ENCODE results near the gene CCDC122.

CCDC122 gene

DNA sequence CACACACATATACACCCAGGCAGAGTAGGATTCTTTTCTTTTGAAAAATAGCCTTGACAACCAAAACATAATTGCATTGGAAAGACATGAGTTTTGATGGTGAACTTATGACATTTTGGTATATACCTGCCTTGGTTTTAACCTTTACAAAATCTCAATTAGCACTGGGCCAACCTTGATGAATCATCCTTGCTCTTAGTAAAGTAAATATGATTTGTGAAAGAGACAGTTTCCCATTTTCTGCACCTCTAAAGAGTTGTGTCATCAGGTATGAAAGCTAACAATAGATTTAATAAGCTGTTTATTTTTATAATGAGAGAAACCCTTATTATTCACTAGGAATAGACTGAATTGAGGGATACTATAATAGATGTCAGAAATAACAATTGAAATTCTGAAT is 77.0 kb downstream of the CCDC122 start:
- DNase-seq (ENCODE audit: low spot score) = no peak

DNA sequence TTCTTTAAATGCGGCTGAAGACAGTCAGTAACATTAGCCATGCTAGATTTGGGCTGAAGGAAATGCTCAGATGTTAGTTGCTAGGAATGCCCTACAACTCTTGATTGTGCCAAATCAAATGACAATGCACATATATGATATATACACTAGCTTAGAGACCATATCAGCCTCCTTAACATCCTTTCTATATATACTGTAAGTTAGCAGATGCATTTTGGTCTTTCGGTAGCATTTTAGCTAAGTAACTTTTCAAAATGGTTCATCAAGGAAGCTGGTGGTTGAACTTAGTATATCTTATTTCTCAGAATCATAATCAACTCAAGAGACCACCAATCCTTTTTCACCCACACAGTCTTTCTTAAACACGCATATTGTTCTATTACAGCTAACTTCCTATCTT is 78.7 kb downstream of the CCDC122 start:
- DNase-seq (ENCODE audit: low spot score) = no peak

DNA sequence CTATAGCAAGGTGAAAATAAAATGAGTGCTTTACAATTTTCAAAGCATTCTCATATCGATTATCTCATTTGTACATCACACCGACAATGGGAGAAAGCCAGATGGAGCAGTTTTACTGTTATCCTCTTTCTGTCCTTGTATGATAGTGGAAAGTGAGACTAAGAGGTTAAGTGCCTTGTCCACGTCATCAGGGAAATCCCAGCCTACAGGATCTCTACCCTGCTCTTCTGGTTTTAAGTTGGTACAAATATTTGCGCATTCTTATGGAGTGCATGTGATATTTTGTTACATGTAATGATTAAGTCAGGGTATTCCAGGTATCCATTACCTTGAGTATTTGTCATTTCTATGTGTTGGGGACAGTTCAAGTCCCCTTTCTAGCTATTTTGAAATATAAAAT is 80.3 kb downstream of the CCDC122 start:
- no peak for DNase-seq (ENCODE audit: low spot score)

DNA sequence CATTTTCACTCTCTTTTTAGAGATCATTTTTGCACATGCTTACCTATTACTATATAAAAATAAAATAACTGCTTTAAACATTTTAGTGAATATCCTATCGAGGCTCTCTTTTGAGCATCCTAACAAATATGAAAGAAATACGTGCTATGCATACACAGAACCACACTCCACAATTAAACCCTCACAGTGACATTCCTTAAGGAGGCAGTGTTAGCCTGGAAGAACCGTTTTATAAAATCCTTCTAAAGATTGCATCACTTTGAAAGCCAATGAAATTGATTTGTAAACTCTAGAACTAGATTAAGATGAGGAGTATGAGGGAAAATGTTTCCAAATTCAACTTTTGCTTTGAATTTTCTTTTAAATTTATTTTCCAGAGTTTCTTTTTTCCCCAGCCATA is 81.7 kb downstream of the CCDC122 start:
- no peak for DNase-seq (ENCODE audit: low spot score)

DNA sequence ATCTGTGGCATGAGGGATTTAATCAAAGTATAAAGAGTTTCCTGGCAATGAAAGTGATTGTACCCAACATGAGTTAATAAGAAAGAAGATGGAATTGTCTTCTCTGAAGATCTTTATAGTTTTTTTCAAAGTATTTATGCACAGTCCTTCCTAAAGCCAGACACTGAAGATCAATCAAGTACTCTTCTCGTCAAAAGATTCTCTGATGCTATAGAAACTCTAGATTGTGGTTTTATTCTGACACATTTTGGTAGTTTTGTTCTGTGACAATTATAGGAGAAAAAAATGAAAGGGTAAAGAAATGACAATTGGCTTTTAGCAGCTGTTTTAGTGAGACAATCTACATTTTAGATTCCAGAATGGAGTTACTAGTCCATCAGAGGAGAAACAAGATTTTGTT is 82.4 kb downstream of the CCDC122 start:
- DNase-seq (ENCODE audit: low spot score) = no peak

DNA sequence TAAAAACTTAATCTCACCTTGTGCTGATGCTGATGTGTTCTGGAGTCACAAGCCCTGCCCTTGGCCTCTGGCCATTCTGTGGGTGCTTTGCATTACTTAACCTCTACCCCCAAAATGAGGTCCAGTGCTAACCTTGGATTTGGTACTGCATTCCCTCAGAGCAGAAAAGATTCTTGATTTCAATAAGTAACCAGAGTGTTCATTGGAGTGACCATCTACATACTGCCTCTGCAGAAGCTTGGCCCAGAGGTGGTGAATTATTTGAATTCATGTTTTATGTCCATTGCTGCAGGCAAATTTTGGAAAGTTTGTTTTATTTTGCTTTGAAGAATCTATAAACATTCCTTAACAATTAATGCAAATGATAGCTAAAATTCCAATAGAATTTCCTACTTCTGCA is 85.1 kb downstream of the CCDC122 start:
- DNase-seq (ENCODE audit: low spot score) = no peak

DNA sequence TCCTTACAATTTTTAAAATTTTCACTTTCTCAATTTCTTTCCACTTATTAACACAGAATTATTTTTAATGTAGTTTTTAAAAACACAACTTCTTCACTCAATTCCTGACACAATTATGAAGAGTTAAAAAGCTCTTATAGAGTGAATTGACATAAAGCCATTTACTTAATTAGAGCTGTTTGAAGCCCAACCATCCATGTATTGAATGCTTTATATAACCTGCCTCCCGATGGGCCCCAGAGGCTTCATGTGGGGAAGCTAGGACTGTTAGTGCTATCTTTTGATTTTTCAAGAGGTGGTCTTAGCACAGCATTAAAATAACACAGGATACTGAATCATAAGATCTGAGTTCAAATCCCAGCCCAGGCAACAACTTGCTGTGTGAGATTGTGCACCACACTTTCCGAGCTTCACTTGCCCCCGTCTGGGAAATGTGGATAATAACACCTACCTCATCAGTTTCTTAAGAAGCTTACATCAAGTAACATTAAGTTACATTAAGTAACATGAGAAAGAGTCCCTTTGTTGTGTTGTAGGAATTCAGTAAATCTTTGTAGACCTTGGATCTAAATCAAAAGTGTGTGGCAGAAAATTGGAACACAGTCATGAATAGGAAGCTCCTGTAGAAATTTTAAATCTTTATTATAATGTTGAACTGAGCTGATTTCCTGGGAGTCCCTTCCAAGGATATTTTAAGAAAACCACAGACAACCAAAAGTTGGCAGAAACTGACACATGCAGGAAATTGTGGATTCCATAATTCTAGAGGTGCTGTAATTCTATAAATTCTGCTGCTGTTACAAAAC is 87.3 kb downstream of the CCDC122 start:
- no peak for DNase-seq (ENCODE audit: low spot score)

DNA sequence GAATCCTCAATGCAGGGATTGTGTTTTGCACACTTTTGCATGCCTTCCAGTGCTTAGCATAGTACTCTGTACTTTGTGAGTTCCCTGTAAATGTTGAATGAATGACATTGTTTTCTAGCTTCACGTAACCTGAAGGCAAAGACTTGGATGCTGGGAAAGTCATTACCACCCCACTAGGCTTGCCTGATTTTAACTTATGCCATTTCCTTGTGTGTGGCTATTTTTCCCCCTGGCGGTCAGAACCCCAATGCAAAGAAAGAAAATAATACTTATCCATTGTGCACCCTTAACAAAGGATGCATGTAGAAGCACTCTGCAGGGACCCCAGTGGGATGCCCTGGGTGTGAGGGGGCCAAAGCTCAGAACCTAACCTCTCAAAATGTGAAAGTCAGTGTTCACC is 91.5 kb downstream of the CCDC122 start:
- no peak for DNase-seq (ENCODE audit: low spot score)

DNA sequence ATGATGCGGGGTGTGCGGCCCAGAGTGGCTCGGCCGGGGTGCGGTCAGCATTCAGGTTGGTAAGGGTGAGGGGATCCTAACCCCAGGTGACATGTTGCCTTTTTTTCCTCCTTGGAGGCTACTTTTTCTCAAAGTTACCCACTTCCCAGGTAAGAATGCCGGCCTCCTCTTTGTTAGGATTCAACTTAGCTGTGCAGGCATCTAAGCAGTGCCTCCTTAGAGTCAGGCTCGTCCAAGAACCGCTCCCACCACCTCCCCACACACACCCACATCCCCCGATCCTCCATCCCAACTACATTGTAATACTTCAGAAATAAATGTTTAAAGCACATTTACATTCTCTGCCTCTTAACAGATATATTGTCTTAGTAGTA is 92.0 kb downstream of the CCDC122 start:
- DNase-seq (ENCODE audit: low spot score) = no peak

DNA sequence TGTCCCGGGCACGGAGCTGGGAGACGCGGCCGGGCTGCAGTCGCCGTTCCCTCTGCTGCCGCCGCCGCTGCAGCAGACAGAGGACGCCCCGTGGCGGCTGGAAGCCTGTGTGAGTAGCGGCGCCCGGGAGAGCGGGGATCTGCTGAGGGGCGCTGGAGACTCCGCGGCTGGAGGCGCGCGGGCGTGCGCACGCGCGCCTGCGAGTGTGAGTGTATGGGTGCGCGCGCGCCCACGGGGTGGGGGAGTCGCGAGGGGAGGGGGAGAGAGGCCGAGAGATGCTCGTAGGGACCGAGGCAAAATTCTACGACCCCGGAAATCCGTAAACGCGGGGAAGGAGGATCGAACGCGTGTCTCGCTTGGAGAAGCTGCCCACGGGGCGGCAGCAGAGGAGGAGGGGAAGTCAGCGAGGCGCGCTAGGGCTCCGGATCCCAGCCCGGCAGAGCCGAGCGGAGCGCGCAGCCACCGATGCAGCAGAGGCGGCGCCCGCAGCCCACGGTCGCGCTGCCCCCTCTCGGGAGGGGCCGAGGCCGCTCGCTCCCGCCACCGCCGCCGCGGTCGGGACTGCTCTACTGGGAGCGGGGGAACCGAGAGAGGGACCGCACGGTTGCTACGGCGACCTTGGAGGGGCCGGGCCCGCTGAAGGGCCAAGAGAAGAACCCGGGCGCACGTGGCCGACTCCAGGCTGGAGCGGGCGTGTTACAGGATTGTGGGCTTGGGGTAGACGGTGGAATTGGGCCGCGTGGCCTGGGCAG is 92.6 kb downstream of the CCDC122 start, which contains the start of gene ENOX1:
Gene ENOX1, minus strand, starts transcription at position 207 of the 752 bp plus-strand sequence.
- peak; percentile 79 for DNase-seq (ENCODE audit: low spot score)

DNA sequence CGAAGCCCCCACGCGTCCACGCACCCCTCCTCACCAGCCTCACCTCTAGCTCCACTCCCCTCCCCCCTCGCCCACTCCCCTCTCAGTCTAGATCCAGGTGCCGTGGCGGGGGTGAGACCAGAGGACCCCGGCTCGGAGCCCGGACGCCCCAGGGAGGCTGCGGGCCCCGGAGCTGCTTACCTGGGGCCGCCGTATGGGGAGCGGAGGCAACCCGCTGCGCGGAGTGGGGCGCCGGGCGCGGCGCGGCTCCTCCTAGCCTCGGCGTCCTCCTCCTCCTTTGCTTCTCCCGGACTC is 93.1 kb downstream of the CCDC122 start:
- DNase-seq (ENCODE audit: low spot score) = no peak

Data from ecto neural progenitor cell (in vitro differentiated cells).